Iris pigment epithelial cell (primary cell): ENCODE measurements around the gene ADGRE1.

Experiments
- DNase-seq: peaks from one replicate; pipeline ENCODE4 v3.0.0-alpha.2; 2011; ENCODE audit warnings: low read depth

The ADGRE1 gene

DNA sequence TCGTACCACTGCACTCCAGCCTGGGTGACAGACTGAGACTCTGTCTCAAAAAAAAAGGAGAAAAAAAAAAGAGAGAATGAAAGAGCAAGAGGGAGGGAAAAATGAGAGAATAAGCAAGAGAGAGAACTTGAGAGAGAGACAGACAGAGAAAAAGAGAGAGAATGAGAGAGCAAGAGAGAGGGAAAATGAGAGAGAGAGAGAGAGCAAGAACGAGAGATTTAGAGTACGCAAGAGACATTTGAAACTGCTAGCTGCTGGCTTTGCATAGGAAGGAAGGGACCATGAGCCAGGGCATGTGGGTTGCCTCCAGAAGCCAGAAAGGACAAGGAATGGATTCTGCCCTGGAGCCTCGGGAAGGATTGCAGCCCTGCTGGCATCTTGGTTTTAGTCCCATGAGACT, 9.6 kb upstream of the ADGRE1 start:
- no peak for DNase-seq

DNA sequence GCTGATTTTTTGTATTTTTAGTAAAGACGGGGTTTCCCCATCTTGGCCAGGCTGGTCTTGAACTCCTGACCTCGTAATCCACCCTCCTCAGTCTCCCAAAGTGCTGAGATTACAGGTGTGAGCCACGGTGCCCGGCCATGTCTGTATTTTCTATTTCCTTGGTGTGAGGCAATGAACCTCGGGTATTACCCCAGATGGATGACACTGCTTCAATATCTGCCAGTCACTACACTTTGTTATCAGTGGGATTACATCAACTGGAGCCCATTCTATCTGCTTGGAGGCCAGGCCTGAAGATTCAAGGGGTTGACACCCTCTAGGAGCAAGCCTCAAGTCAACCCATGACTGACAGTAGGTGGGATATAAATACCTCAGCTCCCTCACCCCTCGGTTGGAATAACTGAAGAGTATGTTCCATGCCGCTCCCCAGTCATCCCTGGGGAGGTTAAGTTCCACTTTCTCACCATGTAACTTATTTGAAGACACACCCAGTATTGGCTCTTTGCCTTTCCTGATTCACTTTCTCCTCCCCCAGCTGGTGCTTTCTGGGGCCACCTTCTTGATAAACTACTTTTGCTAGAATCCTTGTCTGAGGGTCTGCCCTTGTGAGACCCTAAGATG, 992 bp upstream of the ADGRE1 start:
- no peak for DNase-seq

- no peak for DNase-seq
These were observed 1.6 kb downstream of the ADGRE1 start for GRCh38 chr19:6888967-6889366.

GRCh38 chr19:6890401-6890913, 3.1 kb downstream of the ADGRE1 start:
- no peak for DNase-seq

DNA sequence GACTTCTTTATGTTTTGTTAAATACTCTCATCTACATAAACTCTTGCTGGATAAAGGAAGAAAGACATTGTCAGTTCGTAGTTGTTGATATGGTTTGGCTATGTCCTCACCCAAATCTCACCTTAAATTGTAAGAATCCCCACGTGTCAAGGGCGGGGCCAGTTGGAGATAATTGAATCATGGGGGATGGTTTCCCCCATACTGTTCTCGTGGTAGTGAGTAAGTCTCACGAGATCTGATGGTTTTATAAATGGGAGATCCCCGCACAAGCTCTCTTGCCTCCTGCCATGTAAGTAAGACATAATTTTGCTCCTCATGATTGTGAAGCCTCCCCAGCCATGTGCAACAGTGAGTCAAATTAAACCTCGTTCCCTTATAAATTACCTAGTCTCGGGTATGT, 3.6 kb downstream of the ADGRE1 start:
- no peak for DNase-seq

- DNase-seq, result no peak
These were observed 4.5 kb downstream of the ADGRE1 start for GRCh38 chr19:6891761-6892385.

- no peak for DNase-seq
These were observed 6.9 kb downstream of the ADGRE1 start for GRCh38 chr19:6894313-6894712.

- DNase-seq, result no peak
These were observed 16.1 kb downstream of the ADGRE1 start for GRCh38 chr19:6903446-6903845.

GRCh38 chr19:6906559-6907060, 19.2 kb downstream of the ADGRE1 start:
- no peak for DNase-seq

- DNase-seq, result no peak
These were observed 24.1 kb downstream of the ADGRE1 start for GRCh38 chr19:6911523-6911922.

DNA sequence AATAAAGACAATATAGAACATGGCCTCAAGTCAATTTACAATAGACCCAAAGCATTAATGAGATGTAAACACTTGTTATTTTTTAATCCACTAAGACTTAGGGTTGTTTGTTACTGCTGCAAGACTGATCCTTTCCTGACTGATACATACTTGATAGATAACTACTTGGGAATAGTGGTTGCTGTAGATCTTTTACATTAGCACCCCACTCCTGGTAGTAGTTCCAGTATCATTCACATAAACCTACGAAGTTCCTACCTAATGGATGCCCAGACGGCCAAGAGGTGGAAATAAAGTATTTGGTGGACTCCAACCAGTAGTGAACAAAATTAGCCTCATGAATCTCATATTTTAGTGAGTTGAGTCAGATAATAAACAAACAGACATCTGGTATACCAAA, 26.9 kb downstream of the ADGRE1 start:
- no peak for DNase-seq

DNA sequence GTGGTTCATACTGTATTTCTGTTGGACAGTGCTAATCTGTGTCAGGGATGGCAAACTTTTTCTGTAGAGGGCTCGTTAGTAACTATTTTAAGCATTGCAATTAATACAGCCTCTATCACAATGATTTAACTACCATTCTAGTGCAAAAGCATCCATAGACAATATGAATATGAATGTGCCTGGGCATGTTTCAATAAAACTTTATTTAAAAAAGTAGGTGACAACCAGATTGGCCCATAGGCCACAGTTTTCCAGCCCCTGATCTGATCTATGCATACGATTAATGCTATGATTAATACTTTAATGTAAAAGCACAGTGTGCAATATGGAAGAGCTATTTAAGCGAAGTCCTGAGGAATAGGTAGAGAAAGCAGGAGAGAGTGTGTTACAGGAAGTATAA, 29.6 kb downstream of the ADGRE1 start:
- DNase-seq, result no peak

DNA sequence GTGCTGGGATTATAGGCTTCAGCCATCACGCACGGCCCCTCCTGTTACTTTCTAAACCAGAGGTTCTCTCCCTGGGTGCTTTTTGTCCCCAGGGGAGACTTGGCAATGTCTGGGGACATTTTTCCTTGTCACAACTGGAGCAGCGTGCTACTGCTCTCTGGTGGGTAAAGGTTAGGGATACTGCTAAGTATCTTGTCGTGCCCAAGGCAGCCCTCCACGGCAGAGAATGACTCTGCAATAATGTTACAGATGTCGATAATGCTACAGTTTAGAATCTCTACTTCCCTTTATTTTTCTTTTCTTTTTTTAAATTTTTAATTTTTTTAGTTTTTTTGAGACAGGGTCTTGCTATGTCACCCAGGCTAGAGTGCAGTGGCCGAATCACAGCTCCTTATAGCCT, 38.0 kb downstream of the ADGRE1 start:
- DNase-seq, result no peak

DNA sequence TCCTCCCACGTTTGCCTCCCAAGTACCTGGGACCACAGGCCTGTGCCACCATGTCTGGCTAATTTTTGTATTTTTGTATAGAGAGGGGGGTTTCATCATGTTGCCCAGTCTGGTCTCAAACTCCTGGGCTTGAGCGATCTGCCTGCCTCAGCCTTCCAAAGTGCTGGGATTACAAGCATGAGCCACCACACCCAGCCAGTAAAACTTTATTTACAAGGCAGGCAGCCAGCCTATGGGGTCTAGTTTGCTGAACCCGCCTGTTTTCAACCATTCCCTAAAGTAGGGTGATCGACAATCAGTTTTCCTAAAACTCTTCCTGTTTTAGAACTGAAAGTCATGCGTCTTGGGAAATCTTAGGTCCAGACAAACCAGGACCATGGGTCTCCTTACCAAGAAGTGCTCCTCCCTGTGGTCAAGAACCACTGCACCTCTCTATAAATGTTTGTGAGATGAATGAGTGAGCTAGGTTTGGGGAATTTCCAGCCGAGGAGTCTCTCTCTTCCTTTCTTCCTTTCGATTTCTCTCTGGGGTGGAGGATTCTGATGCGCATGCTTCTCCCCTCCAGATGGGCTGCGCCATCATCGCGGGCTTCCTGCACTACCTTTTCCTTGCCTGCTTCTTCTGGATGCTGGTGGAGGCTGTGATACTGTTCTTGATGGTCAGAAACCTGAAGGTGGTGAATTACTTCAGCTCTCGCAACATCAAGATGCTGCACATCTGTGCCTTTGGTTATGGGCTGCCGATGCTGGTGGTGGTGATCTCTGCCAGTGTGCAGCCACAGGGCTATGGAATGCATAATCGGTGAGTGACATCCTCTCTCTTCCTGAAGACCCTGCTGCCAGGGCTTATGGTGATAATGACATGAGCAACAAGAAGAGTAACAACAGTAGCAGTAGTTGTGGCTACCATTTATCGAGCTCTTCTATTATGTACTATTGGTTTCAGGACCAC, 38.7 kb downstream of the ADGRE1 start:
- DNase-seq, result peak; percentile 9

DNA sequence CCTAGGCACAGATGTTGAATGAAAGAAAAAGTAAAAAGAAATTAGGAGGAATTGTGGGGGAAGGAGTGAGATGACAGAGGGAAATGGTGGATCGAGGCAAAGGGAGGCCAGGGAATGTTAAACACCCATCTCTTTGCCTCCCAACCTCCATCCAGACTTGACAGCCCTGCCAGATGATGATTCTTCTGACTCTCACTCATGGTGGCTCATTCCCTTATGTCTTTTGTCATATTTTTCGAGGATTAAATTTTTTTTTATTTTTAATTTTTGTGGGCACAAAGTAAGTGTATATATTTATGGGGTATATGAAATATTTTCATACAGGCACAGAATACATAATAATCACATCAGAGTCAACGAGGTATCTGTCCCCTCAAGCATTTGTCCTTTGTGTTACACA, 42.8 kb downstream of the ADGRE1 start:
- DNase-seq, result peak; percentile 1

- DNase-seq, result no peak
These were observed 47.7 kb downstream of the ADGRE1 start for GRCh38 chr19:6935069-6935468.

DNA sequence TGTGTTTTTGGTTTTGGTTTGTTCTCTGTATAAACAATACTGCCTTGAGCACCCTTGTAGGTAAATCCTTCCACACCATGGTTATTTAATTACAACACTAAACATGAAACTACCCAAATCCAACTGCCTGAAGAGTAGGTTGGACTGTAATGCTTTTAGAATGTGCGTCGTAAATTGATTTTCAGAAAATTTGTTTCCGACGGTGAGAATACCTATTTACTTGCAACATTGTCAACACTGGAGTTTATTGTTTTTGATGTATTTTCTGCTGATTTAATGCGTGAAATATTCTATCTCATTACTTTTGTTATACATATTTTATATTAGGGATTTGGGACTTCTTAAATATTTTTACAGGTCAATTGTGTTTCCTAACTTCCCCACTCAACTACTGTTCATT, 48.2 kb downstream of the ADGRE1 start:
- DNase-seq, result no peak

GRCh38 chr19:6945733-6946132, 58.4 kb downstream of the ADGRE1 start:
- DNase-seq, result no peak

DNA sequence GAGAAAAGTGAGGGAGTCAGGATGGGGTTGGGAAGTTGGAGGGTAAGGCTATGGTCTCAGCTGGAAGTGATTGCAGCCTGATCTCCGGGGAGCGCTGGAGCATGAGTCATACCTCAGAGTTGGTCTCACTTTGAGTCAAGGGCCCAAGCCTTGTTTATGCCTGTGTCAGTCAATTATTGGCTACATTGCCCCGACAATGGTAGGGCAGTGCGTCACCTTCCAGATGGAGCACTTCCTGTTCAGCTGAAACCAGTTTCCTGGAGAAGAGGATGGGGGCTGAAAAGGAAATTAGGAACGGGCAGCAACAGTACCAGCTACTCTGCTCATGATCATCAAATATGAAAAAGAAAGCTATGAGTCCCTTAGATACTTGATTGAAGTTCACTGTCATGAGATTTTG, 60.4 kb downstream of the ADGRE1 start:
- peak; percentile 74 for DNase-seq

GRCh38 chr19:6948884-6949283, 61.5 kb downstream of the ADGRE1 start:
- DNase-seq, result no peak

GRCh38 chr19:6952956-6953355, 65.6 kb downstream of the ADGRE1 start:
- no peak for DNase-seq

DNA sequence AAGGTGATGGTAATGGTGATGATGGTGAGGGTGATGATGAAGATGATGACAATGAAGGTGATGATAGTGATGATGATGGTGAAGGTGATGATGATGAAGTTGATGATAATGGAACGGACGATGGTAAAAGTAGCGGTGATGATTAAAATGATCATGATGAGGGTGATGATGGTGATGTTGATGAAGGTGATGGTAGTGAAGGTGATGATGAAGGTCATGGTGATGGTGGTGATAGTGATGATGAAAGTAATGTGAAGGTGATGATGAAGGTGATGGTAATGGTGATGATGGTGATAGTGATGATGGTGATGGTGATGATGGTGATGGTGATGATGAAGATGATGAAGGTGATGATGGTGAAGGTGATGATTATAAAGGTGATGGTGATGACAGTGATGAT, 67.7 kb downstream of the ADGRE1 start:
- DNase-seq, result no peak

- DNase-seq, result no peak
These were observed 69.2 kb downstream of the ADGRE1 start for GRCh38 chr19:6956573-6956972.
